ENCODE measurements around the gene GPX2.

DNA sequence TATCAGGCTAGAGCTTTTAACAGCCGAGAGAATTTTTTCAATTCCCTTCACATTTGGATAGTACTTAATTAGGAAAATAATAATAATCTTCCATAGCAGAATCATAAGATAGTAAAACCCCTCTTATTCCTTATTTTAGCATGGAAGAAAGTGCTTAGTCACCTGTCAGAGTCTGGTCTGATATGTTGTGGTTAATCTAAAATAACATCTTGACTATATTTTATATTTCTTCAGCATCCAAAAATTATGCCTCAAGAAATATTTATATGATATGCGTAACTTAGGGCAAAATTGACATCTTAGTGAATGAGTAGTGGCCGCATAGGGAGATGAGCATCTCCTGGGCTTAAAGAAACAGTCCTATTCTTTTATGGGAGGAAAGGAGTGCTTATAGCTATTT is 15.5 kb downstream of the GPX2 start:
- TF ChIP-seq, protein P1, sequence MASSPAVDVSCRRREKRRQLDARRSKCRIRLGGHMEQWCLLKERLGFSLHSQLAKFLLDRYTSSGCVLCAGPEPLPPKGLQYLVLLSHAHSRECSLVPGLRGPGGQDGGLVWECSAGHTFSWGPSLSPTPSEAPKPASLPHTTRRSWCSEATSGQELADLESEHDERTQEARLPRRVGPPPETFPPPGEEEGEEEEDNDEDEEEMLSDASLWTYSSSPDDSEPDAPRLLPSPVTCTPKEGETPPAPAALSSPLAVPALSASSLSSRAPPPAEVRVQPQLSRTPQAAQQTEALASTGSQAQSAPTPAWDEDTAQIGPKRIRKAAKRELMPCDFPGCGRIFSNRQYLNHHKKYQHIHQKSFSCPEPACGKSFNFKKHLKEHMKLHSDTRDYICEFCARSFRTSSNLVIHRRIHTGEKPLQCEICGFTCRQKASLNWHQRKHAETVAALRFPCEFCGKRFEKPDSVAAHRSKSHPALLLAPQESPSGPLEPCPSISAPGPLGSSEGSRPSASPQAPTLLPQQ (tag by site-specific recombination; IDR thresholded peaks at IDR 0.05) = no peak
- TF ChIP-seq, protein P2, sequence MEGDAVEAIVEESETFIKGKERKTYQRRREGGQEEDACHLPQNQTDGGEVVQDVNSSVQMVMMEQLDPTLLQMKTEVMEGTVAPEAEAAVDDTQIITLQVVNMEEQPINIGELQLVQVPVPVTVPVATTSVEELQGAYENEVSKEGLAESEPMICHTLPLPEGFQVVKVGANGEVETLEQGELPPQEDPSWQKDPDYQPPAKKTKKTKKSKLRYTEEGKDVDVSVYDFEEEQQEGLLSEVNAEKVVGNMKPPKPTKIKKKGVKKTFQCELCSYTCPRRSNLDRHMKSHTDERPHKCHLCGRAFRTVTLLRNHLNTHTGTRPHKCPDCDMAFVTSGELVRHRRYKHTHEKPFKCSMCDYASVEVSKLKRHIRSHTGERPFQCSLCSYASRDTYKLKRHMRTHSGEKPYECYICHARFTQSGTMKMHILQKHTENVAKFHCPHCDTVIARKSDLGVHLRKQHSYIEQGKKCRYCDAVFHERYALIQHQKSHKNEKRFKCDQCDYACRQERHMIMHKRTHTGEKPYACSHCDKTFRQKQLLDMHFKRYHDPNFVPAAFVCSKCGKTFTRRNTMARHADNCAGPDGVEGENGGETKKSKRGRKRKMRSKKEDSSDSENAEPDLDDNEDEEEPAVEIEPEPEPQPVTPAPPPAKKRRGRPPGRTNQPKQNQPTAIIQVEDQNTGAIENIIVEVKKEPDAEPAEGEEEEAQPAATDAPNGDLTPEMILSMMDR (tag by site-specific recombination; IDR thresholded peaks at IDR 0.05) = no peak
- no peak for TF ChIP-seq ZNF184 (tag by site-specific recombination; IDR thresholded peaks at IDR 0.05)

Data from HEK293 (cell line).